Measurements from ENCODE around the gene TAF11L3.
"Not testable (repeated sequence)": the region's sequence is repeated elsewhere in the genome, so short reads cannot be mapped to it uniquely, and the experiment has no call there.

Gene TAF11L3

GRCh38 chr5:17526504-17526903, 8.3 kb downstream of the TAF11L3 start:
- not testable (repeated sequence) for DNase-seq (ENCODE audit: extremely low read depth, insufficient read length); H3K36me3 ChIP-seq (ENCODE audit: control insufficient read depth, insufficient read depth, low read length); H3K27me3 ChIP-seq (replicated peaks; ENCODE audit: control insufficient read depth, insufficient read depth, low read length); H3K4me3 ChIP-seq (replicated peaks; ENCODE audit: low read depth, low read length)

GRCh38 chr5:17528369-17528768, 10.2 kb downstream of the TAF11L3 start, which contains the start of gene TAF11L6:
Gene TAF11L6, plus strand, starts transcription at chr5:17528669.
- H3K4me3 ChIP-seq (replicated peaks; ENCODE audit: low read depth, low read length); DNase-seq (ENCODE audit: extremely low read depth, insufficient read length); H3K27me3 ChIP-seq (replicated peaks; ENCODE audit: control insufficient read depth, insufficient read depth, low read length); H3K36me3 ChIP-seq (ENCODE audit: control insufficient read depth, insufficient read depth, low read length): not testable (repeated sequence)

Data from GM06990 (cell line).